Fibroblast of skin of back (primary cell): ENCODE measurements around the gene PPRC1.
A peak's percentile ranks its signal among the peaks of the same experiment; 100 is the strongest.
"Not testable (repeated sequence)": the region's sequence is repeated elsewhere in the genome, so short reads cannot be mapped to it uniquely, and the experiment has no call there.

Experiments used
- DNase-seq: peaks from one replicate; pipeline ENCODE4 v3.0.0-alpha.2; 2013

The PPRC1 gene

GRCh38 chr10:102150970-102151773 lies 18.3 kb downstream of the PPRC1 start:
- peak; percentile 79 for DNase-seq

GRCh38 chr10:102151774-102152544 lies 19.1 kb downstream of the PPRC1 start, which contains the start of gene NOLC1:
Gene NOLC1, plus strand, starts transcription at chr10:102152389. Its CDS starts 22 bp downstream, at chr10:102152411.
- peak; percentile 99 for DNase-seq

- peak; percentile 13 for DNase-seq
These were observed 19.7 kb downstream of the PPRC1 start for GRCh38 chr10:102152545-102152890.

- peak; percentile 7 for DNase-seq
These were observed 20.3 kb downstream of the PPRC1 start for GRCh38 chr10:102153093-102153620.

GRCh38 chr10:102154466-102155116 lies 21.8 kb downstream of the PPRC1 start:
- DNase-seq = no peak

DNA sequence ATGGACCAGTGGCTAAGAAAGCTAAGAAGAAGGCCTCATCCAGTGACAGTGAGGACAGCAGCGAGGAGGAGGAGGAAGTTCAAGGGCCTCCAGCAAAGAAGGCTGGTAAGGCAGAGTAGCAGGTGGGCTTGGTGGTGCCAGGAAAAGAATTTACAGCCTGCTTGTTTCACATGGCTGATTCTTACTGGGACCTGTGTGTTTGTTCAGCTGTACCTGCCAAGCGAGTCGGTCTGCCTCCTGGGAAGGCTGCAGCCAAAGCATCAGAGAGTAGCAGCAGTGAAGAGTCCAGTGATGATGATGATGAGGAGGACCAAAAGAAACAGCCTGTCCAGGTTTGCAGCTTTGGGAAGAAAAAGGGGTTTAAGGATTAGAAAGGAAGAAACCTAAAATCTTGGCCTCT lies 24.4 kb downstream of the PPRC1 start:
- no peak for DNase-seq

GRCh38 chr10:102159051-102159597 lies 26.3 kb downstream of the PPRC1 start:
- peak; percentile 26 for DNase-seq

GRCh38 chr10:102159831-102160230 lies 27.0 kb downstream of the PPRC1 start:
- DNase-seq = no peak

DNA sequence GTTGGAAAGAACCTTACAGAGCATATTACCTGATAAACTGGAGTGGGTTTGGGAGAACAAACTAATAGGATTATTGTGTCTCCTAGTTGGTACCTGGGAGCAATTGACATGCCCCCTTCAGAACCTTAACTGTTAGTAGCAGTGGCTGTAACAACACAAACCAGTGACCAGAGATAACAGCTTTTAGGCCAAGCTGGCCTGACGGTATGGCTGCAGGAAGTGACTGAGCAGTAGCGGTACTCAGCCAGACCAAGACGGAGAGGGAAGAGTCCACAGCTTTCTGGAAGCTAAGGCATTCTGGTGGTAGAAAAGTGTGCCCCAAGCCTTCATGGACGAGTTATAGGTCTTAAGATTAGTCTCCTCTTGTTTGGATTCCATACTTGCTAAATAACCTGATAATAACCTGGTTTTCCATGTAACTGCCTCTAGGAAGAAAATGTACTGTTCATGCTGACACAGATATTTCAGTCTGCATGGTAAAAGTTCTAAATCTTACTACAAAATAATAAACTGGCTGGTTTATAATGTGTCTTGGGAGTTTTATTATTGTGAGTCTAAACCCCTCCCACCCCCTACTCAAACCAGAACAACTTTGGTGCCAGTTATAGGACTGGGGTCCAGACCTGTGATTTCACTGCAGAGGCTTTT lies 30.6 kb downstream of the PPRC1 start:
- no peak for DNase-seq

DNA sequence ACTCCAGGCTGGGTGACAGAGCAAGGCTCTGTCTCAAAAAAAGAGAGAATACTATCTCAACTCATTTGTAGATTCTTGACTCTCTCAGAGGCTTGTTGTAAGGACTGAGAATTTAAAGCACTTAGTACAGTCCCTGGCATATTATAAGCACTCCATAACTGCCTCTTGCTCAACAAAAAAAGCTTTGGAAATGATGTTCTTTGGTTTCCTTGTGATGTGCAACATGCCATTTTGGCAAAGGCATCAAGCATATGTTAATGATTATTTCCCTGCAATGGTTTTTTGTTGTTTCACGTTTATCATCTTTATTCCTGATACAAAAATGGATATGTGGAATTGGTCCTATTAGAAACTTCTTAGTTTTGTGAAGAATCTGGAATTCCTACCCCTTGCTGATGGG lies 35.0 kb downstream of the PPRC1 start:
- no peak for DNase-seq

- no peak for DNase-seq
These were observed 37.8 kb downstream of the PPRC1 start for GRCh38 chr10:102170602-102171001.

GRCh38 chr10:102172288-102172687 lies 39.4 kb downstream of the PPRC1 start:
- DNase-seq = no peak

DNA sequence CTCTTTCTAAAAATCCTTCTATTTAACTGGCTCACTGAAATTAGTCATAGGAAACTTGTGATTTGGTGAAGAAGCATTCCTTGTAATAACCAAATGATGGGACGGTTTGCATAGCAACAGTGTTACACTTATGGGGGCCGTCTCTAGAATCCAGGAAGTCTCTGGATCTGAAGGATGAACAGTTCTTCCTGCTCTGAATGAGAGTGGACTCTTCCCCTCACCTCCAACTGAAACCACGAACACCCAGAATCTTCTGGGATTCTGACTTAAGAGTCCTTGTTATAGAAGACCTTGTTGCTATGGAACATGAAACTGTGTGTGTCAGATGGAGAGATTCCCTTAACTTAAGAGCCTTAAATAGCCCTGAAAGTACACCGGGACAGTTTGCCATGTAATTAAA lies 42.6 kb downstream of the PPRC1 start:
- DNase-seq = peak; percentile 68

- DNase-seq = no peak
These were observed 51.8 kb downstream of the PPRC1 start for GRCh38 chr10:102184606-102185005.

GRCh38 chr10:102185272-102185671 lies 52.4 kb downstream of the PPRC1 start:
- no peak for DNase-seq

- no peak for DNase-seq
These were observed 53.1 kb downstream of the PPRC1 start for GRCh38 chr10:102185811-102186527.

DNA sequence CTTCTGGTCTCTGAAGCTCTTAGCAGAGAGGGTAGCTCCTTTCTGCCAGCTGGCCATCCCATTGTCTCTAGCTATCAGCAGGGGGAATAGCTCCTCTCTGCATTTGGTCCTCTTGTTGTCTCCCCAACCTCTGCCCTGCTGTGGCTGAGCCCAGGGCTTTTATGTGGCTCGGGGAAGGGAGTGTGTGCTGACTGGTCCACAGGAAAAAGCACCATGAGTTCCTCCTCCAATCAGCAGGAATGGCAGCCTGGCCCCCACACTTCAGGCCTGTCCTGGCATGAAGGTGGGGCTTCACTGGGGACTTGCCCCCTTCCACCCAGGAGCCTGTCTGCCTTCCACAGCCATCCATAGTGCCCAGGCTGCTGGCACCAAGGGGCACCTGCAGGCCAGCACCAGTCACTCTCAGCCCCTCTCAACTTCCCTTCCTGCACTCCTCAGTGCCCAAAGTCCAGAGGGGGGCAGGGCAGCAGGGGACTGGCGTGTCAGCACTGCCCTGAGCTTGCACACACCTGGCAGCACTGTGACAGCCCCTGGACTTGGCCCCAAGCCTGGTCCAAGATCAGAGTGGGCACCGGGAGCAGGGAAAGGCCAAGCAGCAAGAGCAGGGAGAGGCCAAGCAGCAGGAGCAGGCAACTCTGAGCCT lies 55.6 kb downstream of the PPRC1 start:
- DNase-seq = no peak

DNA sequence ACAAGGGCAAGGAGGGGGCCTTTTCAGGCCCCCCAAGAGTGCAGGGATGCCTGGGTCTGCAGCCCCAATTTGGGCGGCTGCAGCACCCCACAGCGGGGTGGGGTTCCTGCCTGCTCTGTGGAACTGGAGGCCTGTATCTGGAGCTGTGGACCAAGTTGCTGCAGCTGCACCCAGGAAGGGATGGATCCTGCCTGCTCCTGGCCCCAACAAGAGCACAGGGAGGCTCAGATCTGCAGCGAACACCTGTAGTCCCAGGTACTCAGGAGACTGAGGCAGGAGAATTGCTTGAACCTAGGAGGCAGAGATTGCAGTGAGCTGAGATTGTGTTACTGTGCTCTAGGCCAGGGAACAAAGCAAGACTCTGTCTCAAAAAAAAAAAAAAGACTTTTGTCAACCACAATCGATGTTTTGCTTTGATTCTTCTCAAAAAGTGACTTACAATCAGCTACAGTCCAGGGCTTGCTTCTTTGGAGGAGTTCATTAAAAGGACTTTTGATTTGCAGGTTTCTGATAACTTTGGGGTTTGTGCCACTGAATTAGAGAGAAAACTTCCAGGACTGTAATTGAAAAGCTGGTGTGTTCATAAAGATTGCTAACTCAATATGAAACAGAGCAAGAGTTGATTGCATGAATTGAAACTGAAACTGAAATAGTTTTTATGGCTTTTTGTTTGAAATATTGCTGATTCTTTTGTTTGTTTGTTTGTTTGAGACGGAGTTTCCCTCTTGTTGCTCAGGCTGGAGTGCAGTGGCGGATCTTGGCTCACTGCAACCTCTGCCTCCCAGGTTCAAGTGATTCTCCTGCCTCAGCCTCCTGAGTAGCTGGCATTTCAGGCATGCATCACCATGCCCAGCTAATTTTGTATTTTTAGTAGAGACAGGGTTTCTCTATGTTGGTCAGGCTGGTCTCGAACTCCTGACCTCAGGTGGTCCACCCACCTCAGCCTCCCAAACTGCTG lies 56.4 kb downstream of the PPRC1 start:
- DNase-seq = not testable (repeated sequence)

GRCh38 chr10:102191956-102192355 lies 59.1 kb downstream of the PPRC1 start:
- DNase-seq = no peak
